B cell (primary cell): ENCODE measurements around the gene NAPSA. TPM values are rescaled to one million over a fixed set of nuclear protein-coding genes. Genes with fewer than 3 reads are reported as not detected.

Experiments used
- ATAC-seq: fragments of 200-7000 bp; cut with Tn5 transposase; one replicate; pipeline ENCODE4 v1.10.0; 2021; ENCODE audit warnings: low read depth, mild to moderate bottlenecking, moderate number of reproducible peaks, moderate library complexity
- CTCF ChIA-PET: fragments of 350-600 bp; sonication (Branson Sonifier 250); formaldehyde crosslinking; loops from one replicate; lab custom pipeline; 2021; ENCODE audit warnings: antibody characterized with exemption, inconsistent platforms; lab: Charles Lee
- POLR2A ChIA-PET: fragments of 350-600 bp; sonication (Branson Sonifier 250); formaldehyde crosslinking; loops from one replicate; lab custom pipeline; 2021; ENCODE audit warnings: antibody characterized with exemption; lab: Charles Lee
- DNase-seq: peaks from one replicate; pipeline ENCODE4 v3.0.0; 2013
- H2AFZ ChIP-seq: 2 replicates; pipeline ENCODE4 v1.6.1; 2012; ENCODE audit warnings: mild to moderate bottlenecking, low read depth, low read length; ENCODE audit not compliant: insufficient read depth, poor library complexity, severe bottlenecking
- H3K27ac ChIP-seq, 2 donors: 1 replicate in 1 of 2; 2 replicates in 1 of 2; pipeline ENCODE4 v1.5.1; 2012 to 2013; ENCODE audit warnings: low read length in 2 of 2, mild to moderate bottlenecking in 2 of 2, moderate library complexity in 1 of 2
- H3K27me3 ChIP-seq, 4 experiments: fragments of 200-600 bp in 1 of 4; sonication (generic) in 1 of 4; replicated peaks in 1 of 4; 1 replicate in 2 of 4; 2 replicates in 2 of 4; pipeline versions ENCODE4 v1.6.1 to v1.7.0; 2013 to 2016; ENCODE audit warnings: low read length in 3 of 4, mild to moderate bottlenecking in 2 of 4, mixed read lengths in 1 of 4, moderate library complexity in 1 of 4; ENCODE audit not compliant: insufficient read depth in 4 of 4, control insufficient read depth in 3 of 4; ENCODE audit errors: control extremely low read depth in 1 of 4
- H3K36me3 ChIP-seq, 2 experiments: replicated peaks in 1 of 2; 1 replicate in 1 of 2; 2 replicates in 1 of 2; pipeline versions ENCODE4 v1.6.1 to v1.7.1; 2013; ENCODE audit warnings: low read length in 1 of 2; ENCODE audit not compliant: insufficient read depth in 2 of 2, control insufficient read depth in 1 of 2; ENCODE audit errors: control extremely low read depth in 1 of 2, extremely low read depth in 1 of 2
- H3K4me1 ChIP-seq, 2 donors: fragments of 200-600 bp in 1 of 2; sonication (generic) in 1 of 2; 1 replicate in 1 of 2; 2 replicates in 1 of 2; pipeline versions ENCODE4 v1.5.1 to v1.6.1; 2013 to 2017; ENCODE audit warnings: low read length in 2 of 2; ENCODE audit not compliant: control insufficient read depth in 2 of 2, insufficient read depth in 2 of 2
- H3K4me2 ChIP-seq: replicated peaks from 2 replicates; pipeline ENCODE3; 2012; ENCODE audit warnings: mild to moderate bottlenecking, low read depth, low read length; ENCODE audit not compliant: poor library complexity, severe bottlenecking
- H3K4me3 ChIP-seq, 5 experiments: fragments of 200-600 bp in 1 of 5; sonication (generic) in 1 of 5; 1 replicate in 3 of 5; 2 replicates in 2 of 5; pipeline versions ENCODE4 v1.5.1 to v1.7.0; 2011 to 2016; ENCODE audit warnings: low read length in 4 of 5, mild to moderate bottlenecking in 4 of 5, low read depth in 2 of 5, control low read depth in 1 of 5, moderate library complexity in 1 of 5; ENCODE audit not compliant: insufficient read depth in 1 of 5; ENCODE audit errors: control extremely low read depth in 1 of 5, extremely low read depth in 1 of 5
- H3K79me2 ChIP-seq: fragments of 200-600 bp; sonication (generic); one replicate; pipeline ENCODE4 v1.6.0; 2016; ENCODE audit warnings: low read length; ENCODE audit not compliant: control insufficient read depth, insufficient read depth
- H3K9ac ChIP-seq: fragments of 200-600 bp; sonication (generic); 2 replicates; pipeline ENCODE4 v1.6.1; 2017; ENCODE audit warnings: mild to moderate bottlenecking, low read length, moderate library complexity
- H3K9me3 ChIP-seq, 3 donors: one replicate each; pipeline versions ENCODE4 v1.6.1 to v1.7.1; 2013; ENCODE audit warnings: low read length in 2 of 3; ENCODE audit not compliant: control insufficient read depth in 2 of 3, insufficient read depth in 1 of 3; ENCODE audit errors: control extremely low read depth in 1 of 3
- H4K20me1 ChIP-seq: 2 replicates; pipeline ENCODE4 v1.6.0; 2012; ENCODE audit warnings: mild to moderate bottlenecking, low read length; ENCODE audit not compliant: insufficient read depth, control insufficient read depth, poor library complexity, severe bottlenecking
- H3K27ac Mint-ChIP-seq: one replicate; pipeline ENCODE4 v1.8.0; 2021; ENCODE audit warnings: mixed read lengths
- H3K27me3 Mint-ChIP-seq: one replicate; pipeline ENCODE4 v1.8.0; 2021; ENCODE audit warnings: mixed read lengths
- H3K4me1 Mint-ChIP-seq: one replicate; pipeline ENCODE4 v1.8.0; 2021; ENCODE audit warnings: mixed read lengths
- H3K4me3 Mint-ChIP-seq: one replicate; pipeline ENCODE4 v1.8.0; 2021; ENCODE audit warnings: mixed read lengths
- H3K9me3 Mint-ChIP-seq: one replicate; pipeline ENCODE4 v1.8.0; 2022; ENCODE audit warnings: mixed read lengths; ENCODE audit not compliant: insufficient read depth
- EZH2 ChIP-seq: IDR thresholded peaks from 2 replicates; pipeline ENCODE4 v1.6.1; 2012; ENCODE audit warnings: borderline replicate concordance, low read depth, mild to moderate bottlenecking, moderate library complexity, low read length; ENCODE audit not compliant: insufficient read depth, poor library complexity, severe bottlenecking
- WGBS: methylation state at CpG from one replicate; pipeline ENCODE4 v1.1.5; 2013; ENCODE audit warnings: missing lambda C conversion rate; ENCODE audit not compliant: insufficient coverage; 5-methylcytosine and 5-hydroxymethylcytosine counted together
- intact Hi-C: fragments of 100-400 bp; cut with micrococcal nuclease; formaldehyde crosslinking; loops from one replicate; pipeline ENCODE4 v1.10.0; 2022
- polyA plus RNA-seq: library from polyadenylated mRNA; depleted of rRNA; stranded (reverse); fragments of >200 nt; gene quantifications from 2 replicates; pipeline ENCODE4 v1.2.3, GENCODE V29; 2012
- total RNA-seq, 2 donors: library from RNA; stranded (reverse); fragments of 120-200 nt in 1 of 2; gene quantifications; 1 replicate in 1 of 2; 2 replicates in 1 of 2; pipeline versions ENCODE4 v1.2.3 to v1.2.4, GENCODE V29; 2013 to 2022
- TF ChIP-seq, protein P1 (sequence below): fragments of 200-600 bp; IDR thresholded peaks from one replicate; pipeline ENCODE4 v1.8.0; 2022; ENCODE audit warnings: antibody characterized with exemption, mild to moderate bottlenecking

NAPSA gene
- total and polyA plus RNA-seq, 2 donors (not counting 1 experiment from before 2014, with no cell fraction given): 4.0 to 4.7 TPM

DNA sequence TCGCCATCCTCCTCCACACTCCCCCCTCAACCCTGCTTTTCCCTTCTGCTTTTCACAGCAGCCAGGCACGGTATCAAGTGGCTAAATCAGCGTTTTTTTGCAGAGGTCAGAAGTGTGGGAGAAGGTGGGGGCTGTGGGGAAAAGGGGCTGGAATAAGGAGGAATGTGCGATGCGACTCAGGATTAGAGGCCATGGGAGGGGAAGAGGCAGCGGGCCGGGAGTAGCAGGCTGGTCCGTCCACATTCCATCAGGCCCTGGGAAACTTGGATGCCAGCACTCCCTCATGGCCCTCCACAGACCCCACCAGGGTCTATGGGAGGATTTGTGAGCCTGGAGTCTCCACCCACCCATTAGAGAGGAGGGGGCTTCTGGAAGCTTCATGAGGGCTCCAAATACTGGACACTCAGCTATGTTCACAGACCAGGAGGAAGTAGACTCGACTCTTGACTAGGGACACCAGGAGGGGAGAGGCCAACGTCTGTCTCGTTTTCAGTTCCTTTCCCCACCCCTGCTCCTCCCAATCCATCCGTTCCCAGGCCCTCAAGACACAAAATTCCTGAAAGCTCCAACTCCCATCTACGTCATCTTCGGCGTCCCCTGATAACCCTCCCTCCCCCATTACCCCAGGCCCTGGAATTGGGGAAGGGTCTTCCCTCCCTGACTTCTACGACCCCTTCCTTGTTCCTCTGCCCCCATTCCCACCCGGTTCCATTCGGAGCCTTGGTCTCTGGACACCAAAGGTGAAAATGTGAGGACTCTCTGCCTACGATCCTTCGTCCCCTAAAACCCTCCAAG is 33.0 kb downstream of the NAPSA start:
- Mint-ChIP-seq H3K27me3 (peaks cover 3% of the 10 kb centered on the region), H3K27ac (peak overlapping the region; percentile 94), H3K4me3 (peak overlapping the region; percentile 87), H3K9me3 (peaks cover 4% of the 10 kb centered on the region), H3K4me1 (peaks cover 81% of the 10 kb centered on the region)
- Histone ChIP-seq H3K4me1 (peaks cover 54 to 89% of the 10 kb centered on the region in 2 donors), H2AFZ (peak overlapping the region; percentile 69), H3K4me3 (peak overlapping the region in 4 of 5 experiments; percentile 37 to 71 (median 56)), H3K27ac (peak overlapping the region; percentile 49 to 68), H3K9me3 (peaks cover 0 to 40% (median 0%) of the 10 kb centered on the region in 3 donors), H3K36me3 (peaks cover 0 to 35% of the 10 kb centered on the region in 2 experiments), H3K4me2 (peak overlapping the region; percentile 82), H3K79me2 (peaks cover 34% of the 10 kb centered on the region), H3K27me3 (peaks cover 0 to 5% (median 2%) of the 10 kb centered on the region in 4 experiments), H4K20me1 (peaks cover 55% of the 10 kb centered on the region), H3K9ac (peak overlapping the region; percentile 54)
- intact Hi-C loops: loop anchor here (1.0 kb wide), 3 partner anchors 9 to 25 kb away; no protein-coding TSS in a partner anchor
- TF ChIP-seq EZH2: no peak
- TF ChIP-seq, protein P1, sequence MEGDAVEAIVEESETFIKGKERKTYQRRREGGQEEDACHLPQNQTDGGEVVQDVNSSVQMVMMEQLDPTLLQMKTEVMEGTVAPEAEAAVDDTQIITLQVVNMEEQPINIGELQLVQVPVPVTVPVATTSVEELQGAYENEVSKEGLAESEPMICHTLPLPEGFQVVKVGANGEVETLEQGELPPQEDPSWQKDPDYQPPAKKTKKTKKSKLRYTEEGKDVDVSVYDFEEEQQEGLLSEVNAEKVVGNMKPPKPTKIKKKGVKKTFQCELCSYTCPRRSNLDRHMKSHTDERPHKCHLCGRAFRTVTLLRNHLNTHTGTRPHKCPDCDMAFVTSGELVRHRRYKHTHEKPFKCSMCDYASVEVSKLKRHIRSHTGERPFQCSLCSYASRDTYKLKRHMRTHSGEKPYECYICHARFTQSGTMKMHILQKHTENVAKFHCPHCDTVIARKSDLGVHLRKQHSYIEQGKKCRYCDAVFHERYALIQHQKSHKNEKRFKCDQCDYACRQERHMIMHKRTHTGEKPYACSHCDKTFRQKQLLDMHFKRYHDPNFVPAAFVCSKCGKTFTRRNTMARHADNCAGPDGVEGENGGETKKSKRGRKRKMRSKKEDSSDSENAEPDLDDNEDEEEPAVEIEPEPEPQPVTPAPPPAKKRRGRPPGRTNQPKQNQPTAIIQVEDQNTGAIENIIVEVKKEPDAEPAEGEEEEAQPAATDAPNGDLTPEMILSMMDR: no peak
- no peak for ATAC-seq
- 9% methylated on average over 16 of the region's 20 CpGs for WGBS
- CTCF ChIA-PET: interaction anchor here (1.1 to 5.0 kb wide), 4 partner anchors 11 to 128 kb away, joined by 4 to 28 read pairs (median 6); no protein-coding TSS in a partner anchor
- peak; percentile 50 for DNase-seq
- POLR2A ChIA-PET: interaction anchor here (1.0 to 7.1 kb wide), 6 partner anchors 12 to 128 kb away, joined by 3 to 122 read pairs (median 6); partner anchors contain the start of gene SPIB

DNA sequence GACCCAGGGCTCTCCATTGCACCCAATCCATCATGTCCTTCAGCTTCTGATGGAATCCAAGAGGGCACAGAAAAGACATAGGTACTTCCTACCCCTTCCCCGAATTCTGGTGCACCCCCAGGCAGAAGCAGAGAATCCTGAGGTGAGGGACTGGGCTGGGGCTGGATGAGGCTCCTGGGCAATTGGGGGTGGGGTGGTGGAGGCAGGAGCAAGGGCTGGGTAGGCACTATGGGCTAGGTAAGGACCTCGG is 33.5 kb downstream of the NAPSA start:
- peaks cover 58 to 89% of the 10 kb centered on the region in 2 donors for H3K4me1 ChIP-seq
- POLR2A ChIA-PET: interaction anchor here (0.6 to 7.1 kb wide), 3 partner anchors 13 to 113 kb away, joined by 5 to 122 read pairs (median 33); no protein-coding TSS in a partner anchor

More for the DNA sequence above, 33.5 kb downstream of the NAPSA start:
- peaks cover 4% of the 10 kb centered on the region for H3K9me3 Mint-ChIP-seq
- WGBS: no CpG with 5 or more reads among the region's 2 CpGs
- Histone ChIP-seq H3K79me2 (peaks cover 34% of the 10 kb centered on the region), H3K9me3 (peaks cover 0 to 40% (median 0%) of the 10 kb centered on the region in 3 donors), H3K27ac (peak overlapping the region; percentile 49 to 68), H3K27me3 (peaks cover 0 to 9% (median 2%) of the 10 kb centered on the region in 4 experiments), H3K4me2 (peak overlapping the region; percentile 82), H2AFZ (no peak overlapping the region), H4K20me1 (peaks cover 55% of the 10 kb centered on the region), H3K36me3 (peaks cover 0 to 30% of the 10 kb centered on the region in 2 experiments), H3K4me3 (peak overlapping the region in 3 of 5 experiments; percentile 47 to 71 (median 60)), H3K9ac (peak overlapping the region; percentile 54)
- H3K4me1 Mint-ChIP-seq: peaks cover 81% of the 10 kb centered on the region
- TF ChIP-seq, protein P1: no peak
- TF ChIP-seq EZH2: no peak
- CTCF ChIA-PET: interaction anchor here (1.5 to 5.0 kb wide), 2 partner anchors 26 to 129 kb away, joined by 4 to 28 read pairs; no protein-coding TSS in a partner anchor
- intact Hi-C loops: no loop called here
- H3K4me3 Mint-ChIP-seq: peak overlapping the region; percentile 87
- H3K27me3 Mint-ChIP-seq: peaks cover 8% of the 10 kb centered on the region
- H3K27ac Mint-ChIP-seq: peak overlapping the region; percentile 94
- DNase-seq (no peak), ATAC-seq (no peak)
